ENCODE measurements around the gene GABPA. TPM values are rescaled to one million over a fixed set of nuclear protein-coding genes. Genes with fewer than 3 reads are reported as not detected.
A peak's percentile ranks its signal among the peaks of the same experiment; 100 is the strongest.

Gene GABPA
- total and polyA plus RNA-seq, 2 of the 13 experiments (the other 11 are each of a cell fraction or from before 2014, with no cell fraction given), result 7.4 to 13.2 TPM

- TF ChIP-seq ZBTB42 (CRISPR knock-in tag; IDR thresholded peaks at IDR 0.05), result no peak
- peak; percentile 69 for TF ChIP-seq ZNF781 (CRISPR knock-in tag; IDR thresholded peaks at IDR 0.05; ENCODE audit: borderline replicate concordance, not compliant biosample characterization)
- TF ChIP-seq BORCS8-MEF2B (CRISPR knock-in tag; IDR thresholded peaks at IDR 0.05), result no peak; the same call in 1 of the 2 replicates
- no peak for TF ChIP-seq NCOA5 (CRISPR knock-in tag; IDR thresholded peaks at IDR 0.05)
- peak; percentile 48 for TF ChIP-seq ZNF883 (CRISPR knock-in tag; IDR thresholded peaks at IDR 0.05; ENCODE audit: not compliant biosample characterization)
- TF ChIP-seq FOXK1 (CRISPR knock-in tag; IDR thresholded peaks at IDR 0.05; ENCODE audit: borderline replicate concordance, low read depth), result peak; percentile 91
- TF ChIP-seq KLF16 (CRISPR knock-in tag; IDR thresholded peaks at IDR 0.05), result peak; percentile 75 to 82; a peak in 2 of 4 replicates
- TF ChIP-seq MEIS1 (CRISPR knock-in tag; IDR thresholded peaks at IDR 0.05; ENCODE audit: borderline replicate concordance), result peak; percentile 67; the same call in 1 of the 2 replicates
- TF ChIP-seq, protein P1, sequence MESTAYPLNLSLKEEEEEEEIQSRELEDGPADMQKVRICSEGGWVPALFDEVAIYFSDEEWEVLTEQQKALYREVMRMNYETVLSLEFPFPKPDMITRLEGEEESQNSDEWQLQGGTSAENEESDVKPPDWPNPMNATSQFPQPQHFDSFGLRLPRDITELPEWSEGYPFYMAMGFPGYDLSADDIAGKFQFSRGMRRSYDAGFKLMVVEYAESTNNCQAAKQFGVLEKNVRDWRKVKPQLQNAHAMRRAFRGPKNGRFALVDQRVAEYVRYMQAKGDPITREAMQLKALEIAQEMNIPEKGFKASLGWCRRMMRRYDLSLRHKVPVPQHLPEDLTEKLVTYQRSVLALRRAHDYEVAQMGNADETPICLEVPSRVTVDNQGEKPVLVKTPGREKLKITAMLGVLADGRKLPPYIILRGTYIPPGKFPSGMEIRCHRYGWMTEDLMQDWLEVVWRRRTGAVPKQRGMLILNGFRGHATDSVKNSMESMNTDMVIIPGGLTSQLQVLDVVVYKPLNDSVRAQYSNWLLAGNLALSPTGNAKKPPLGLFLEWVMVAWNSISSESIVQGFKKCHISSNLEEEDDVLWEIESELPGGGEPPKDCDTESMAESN (CRISPR knock-in tag; conservative IDR thresholded peaks at IDR 0.05), result peak; percentile 89
- TF ChIP-seq ZNF576 (CRISPR knock-in tag; IDR thresholded peaks at IDR 0.05), result no peak
- TF ChIP-seq JARID2 (CRISPR knock-in tag; IDR thresholded peaks at IDR 0.05; ENCODE audit: insufficient replicate concordance), result no peak
- TF ChIP-seq STAG1 (CRISPR knock-in tag; IDR thresholded peaks at IDR 0.05), result no peak
- TF ChIP-seq MAX (IDR thresholded peaks at IDR 0.05), result peak; percentile 56; the same call in 1 of the 2 replicates
- TF ChIP-seq ZNF577 (CRISPR knock-in tag; IDR thresholded peaks at IDR 0.05; ENCODE audit: borderline replicate concordance, low read depth), result no peak
- no peak for TF ChIP-seq MTA3 (CRISPR knock-in tag; IDR thresholded peaks at IDR 0.05)
- 0 out of 2 replicates have a peak, but pooled peaks have one; percentile 8 for TF ChIP-seq ZNF770 (CRISPR knock-in tag; IDR thresholded peaks at IDR 0.05)
- TF ChIP-seq ZNF879 (CRISPR knock-in tag; IDR thresholded peaks at IDR 0.05), result no peak
- TF ChIP-seq, protein P2, sequence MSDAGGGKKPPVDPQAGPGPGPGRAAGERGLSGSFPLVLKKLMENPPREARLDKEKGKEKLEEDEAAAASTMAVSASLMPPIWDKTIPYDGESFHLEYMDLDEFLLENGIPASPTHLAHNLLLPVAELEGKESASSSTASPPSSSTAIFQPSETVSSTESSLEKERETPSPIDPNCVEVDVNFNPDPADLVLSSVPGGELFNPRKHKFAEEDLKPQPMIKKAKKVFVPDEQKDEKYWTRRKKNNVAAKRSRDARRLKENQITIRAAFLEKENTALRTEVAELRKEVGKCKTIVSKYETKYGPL (CRISPR knock-in tag; IDR thresholded peaks at IDR 0.05), result no peak
- no peak for TF ChIP-seq ZNF234 (CRISPR knock-in tag; conservative IDR thresholded peaks at IDR 0.05)
- no peak for TF ChIP-seq HMG20A (CRISPR knock-in tag; IDR thresholded peaks at IDR 0.05; ENCODE audit: borderline replicate concordance)
- peak; percentile 44; the same call in 1 of the 2 replicates for TF ChIP-seq SP5 (CRISPR knock-in tag; IDR thresholded peaks at IDR 0.05; ENCODE audit: borderline replicate concordance, low read depth)
- TF ChIP-seq, protein P3, sequence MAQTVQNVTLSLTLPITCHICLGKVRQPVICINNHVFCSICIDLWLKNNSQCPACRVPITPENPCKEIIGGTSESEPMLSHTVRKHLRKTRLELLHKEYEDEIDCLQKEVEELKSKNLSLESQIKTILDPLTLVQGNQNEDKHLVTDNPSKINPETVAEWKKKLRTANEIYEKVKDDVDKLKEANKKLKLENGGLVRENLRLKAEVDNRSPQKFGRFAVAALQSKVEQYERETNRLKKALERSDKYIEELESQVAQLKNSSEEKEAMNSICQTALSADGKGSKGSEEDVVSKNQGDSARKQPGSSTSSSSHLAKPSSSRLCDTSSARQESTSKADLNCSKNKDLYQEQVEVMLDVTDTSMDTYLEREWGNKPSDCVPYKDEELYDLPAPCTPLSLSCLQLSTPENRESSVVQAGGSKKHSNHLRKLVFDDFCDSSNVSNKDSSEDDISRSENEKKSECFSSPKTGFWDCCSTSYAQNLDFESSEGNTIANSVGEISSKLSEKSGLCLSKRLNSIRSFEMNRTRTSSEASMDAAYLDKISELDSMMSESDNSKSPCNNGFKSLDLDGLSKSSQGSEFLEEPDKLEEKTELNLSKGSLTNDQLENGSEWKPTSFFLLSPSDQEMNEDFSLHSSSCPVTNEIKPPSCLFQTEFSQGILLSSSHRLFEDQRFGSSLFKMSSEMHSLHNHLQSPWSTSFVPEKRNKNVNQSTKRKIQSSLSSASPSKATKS (CRISPR knock-in tag; IDR thresholded peaks at IDR 0.05), result 0 out of 2 replicates have a peak, but pooled peaks have one; percentile 49
Measured at GRCh38 chr21:25734904-25735645, at the start of gene GABPA, which contains the start of gene ATP5PF (continued).
